Activated naive CD4-positive, alpha-beta T cell (primary cell): ENCODE measurements around the gene MYCBPAP.

Source experiments
- DNase-seq, 4 experiments: peaks; one replicate each; lab custom pipeline; 2025; lab: John Stamatoyannopoulos, UW

Gene MYCBPAP

GRCh38 chr17:50507871-50508572, at the start of gene MYCBPAP:
TSS of gene MYCBPAP (plus strand) at chr17:50508439. CDS start at chr17:50508675, 236 bp downstream.
- peak; percentile 27 to 60 (median 44) for DNase-seq

- no peak for DNase-seq
Measured at GRCh38 chr17:50458701-50459676, 49.2 kb upstream of the MYCBPAP start.

- no peak for DNase-seq
Measured at GRCh38 chr17:50459756-50460155, 48.5 kb upstream of the MYCBPAP start.

- no peak for DNase-seq
Measured at GRCh38 chr17:50460831-50461526, 47.3 kb upstream of the MYCBPAP start.

- no peak for DNase-seq
Measured at GRCh38 chr17:50461550-50462132, 46.6 kb upstream of the MYCBPAP start.

GRCh38 chr17:50462446-50462845, 45.8 kb upstream of the MYCBPAP start:
- DNase-seq, result no peak

GRCh38 chr17:50464121-50464520, 44.1 kb upstream of the MYCBPAP start:
- no peak for DNase-seq

- DNase-seq, result no peak
Measured at GRCh38 chr17:50464736-50465135, 43.5 kb upstream of the MYCBPAP start.

- DNase-seq, result no peak
Measured at GRCh38 chr17:50465171-50465570, 43.1 kb upstream of the MYCBPAP start.

- DNase-seq, result no peak
Measured at GRCh38 chr17:50465635-50466034, 42.6 kb upstream of the MYCBPAP start.

GRCh38 chr17:50466371-50467113, 41.7 kb upstream of the MYCBPAP start:
- no peak for DNase-seq

GRCh38 chr17:50467114-50467854, 41.0 kb upstream of the MYCBPAP start:
- no peak for DNase-seq

- no peak for DNase-seq
Measured at GRCh38 chr17:50467855-50468303, 40.4 kb upstream of the MYCBPAP start.

- no peak for DNase-seq
Measured at GRCh38 chr17:50468304-50469207, 39.7 kb upstream of the MYCBPAP start, which contains the start of gene CHAD. TSS of gene CHAD (minus strand) at chr17:50468880. CDS start at chr17:50468813, 67 bp downstream.

GRCh38 chr17:50469208-50469605, 39.0 kb upstream of the MYCBPAP start:
- no peak for DNase-seq

- DNase-seq, result no peak
Measured at GRCh38 chr17:50469671-50470305, 38.5 kb upstream of the MYCBPAP start.

- no peak for DNase-seq
Measured at GRCh38 chr17:50470426-50470825, 37.8 kb upstream of the MYCBPAP start.

GRCh38 chr17:50471009-50471905, 37.0 kb upstream of the MYCBPAP start:
- no peak for DNase-seq
